Neural progenitor cell (in vitro differentiated cells): Measurements from ENCODE around the gene TIAM2. TPM values are rescaled to one million over a fixed set of nuclear protein-coding genes. Genes with fewer than 3 reads are reported as not detected.

ENCODE experiments used
- DNase-seq: peaks from one replicate; pipeline ENCODE4 v3.0.0-alpha.2; 2016; ENCODE audit warnings: low spot score
- H2AFZ ChIP-seq: fragments of 200-600 bp; sonication (generic); replicated peaks from 2 replicates; pipeline ENCODE4 v1.6.1; 2016; ENCODE audit warnings: antibody characterized with exemption
- H3F3A ChIP-seq: fragments of 200-600 bp; sonication (generic); 2 replicates; pipeline ENCODE4 v1.6.1; 2016; ENCODE audit warnings: antibody characterized with exemption, low read depth
- H3K27ac ChIP-seq: fragments of 200-600 bp; sonication (generic); 2 replicates; pipeline ENCODE4 v1.5.1; 2016; ENCODE audit warnings: mild to moderate bottlenecking
- H3K27me3 ChIP-seq: fragments of 200-600 bp; sonication (generic); 2 replicates; pipeline ENCODE4 v1.6.1; 2016; ENCODE audit warnings: mild to moderate bottlenecking, moderate library complexity
- H3K36me3 ChIP-seq: fragments of 200-600 bp; sonication (generic); 2 replicates; pipeline ENCODE4 v1.5.1; 2016
- H3K4me1 ChIP-seq: fragments of 200-600 bp; sonication (generic); 2 replicates; pipeline ENCODE4 v1.6.1; 2016; ENCODE audit warnings: mixed run types
- H3K4me2 ChIP-seq: fragments of 200-600 bp; sonication (generic); 2 replicates; pipeline ENCODE4 v1.6.1; 2016
- H3K4me3 ChIP-seq: fragments of 200-600 bp; sonication (generic); 2 replicates; pipeline ENCODE4 v1.5.1; 2016
- H3K79me2 ChIP-seq: fragments of 200-600 bp; sonication (generic); 2 replicates; pipeline ENCODE4 v1.6.1; 2016; ENCODE audit warnings: low read depth
- H3K9ac ChIP-seq: fragments of 200-600 bp; sonication (generic); 2 replicates; pipeline ENCODE4 v1.6.1; 2016
- H3K9me3 ChIP-seq: fragments of 200-600 bp; sonication (generic); 2 replicates; pipeline ENCODE4 v1.5.1; 2016; ENCODE audit warnings: low read depth
- H4K20me1 ChIP-seq: fragments of 200-600 bp; sonication (generic); 2 replicates; pipeline ENCODE4 v1.6.1; 2016; ENCODE audit warnings: low read depth
- H3K27ac Mint-ChIP-seq: 3 replicates; pipeline ENCODE4 v1.8.0; 2021; ENCODE audit warnings: mixed read lengths
- H3K27me3 Mint-ChIP-seq: 2 replicates; pipeline ENCODE4 v1.8.0; 2022; ENCODE audit warnings: low read depth, mild to moderate bottlenecking, inconsistent platforms, moderate library complexity, mixed read lengths; ENCODE audit not compliant: insufficient read depth
- H3K36me3 Mint-ChIP-seq: 3 replicates; pipeline ENCODE4 v1.8.0; 2021; ENCODE audit warnings: mixed read lengths
- H3K4me1 Mint-ChIP-seq: 3 replicates; pipeline ENCODE4 v1.8.0; 2021; ENCODE audit warnings: mixed read lengths
- H3K4me3 Mint-ChIP-seq: 3 replicates; pipeline ENCODE4 v1.8.0; 2021; ENCODE audit warnings: mild to moderate bottlenecking, moderate library complexity, mixed read lengths
- H3K9me3 Mint-ChIP-seq: 3 replicates; pipeline ENCODE4 v1.8.0; 2020; ENCODE audit warnings: mixed read lengths
- EZH2 ChIP-seq: fragments of 200-600 bp; sonication (generic); IDR thresholded peaks from 2 replicates; pipeline ENCODE4 v1.6.1; 2017; ENCODE audit warnings: antibody characterized with exemption, mild to moderate bottlenecking, moderate library complexity
- EZH2phosphoT487 ChIP-seq: fragments of 200-600 bp; sonication (generic); IDR thresholded peaks from 2 replicates; pipeline ENCODE4 v1.6.1; 2017; ENCODE audit warnings: antibody characterized with exemption
- total RNA-seq: library from RNA; depleted of rRNA; stranded (reverse); fragments of >200 nt; gene quantifications from 2 replicates; pipeline ENCODE4 v1.2.3, GENCODE V29; 2015; ENCODE audit warnings: low replicate concordance
- TF ChIP-seq, protein P1 (sequence below): fragments of 200-600 bp; sonication (generic); IDR thresholded peaks from 2 replicates; pipeline ENCODE4 v1.5.1; 2017; ENCODE audit warnings: antibody characterized with exemption, mild to moderate bottlenecking

The TIAM2 gene
- total RNA-seq, 1 donor from 2014 or later = 22.8 TPM

DNA sequence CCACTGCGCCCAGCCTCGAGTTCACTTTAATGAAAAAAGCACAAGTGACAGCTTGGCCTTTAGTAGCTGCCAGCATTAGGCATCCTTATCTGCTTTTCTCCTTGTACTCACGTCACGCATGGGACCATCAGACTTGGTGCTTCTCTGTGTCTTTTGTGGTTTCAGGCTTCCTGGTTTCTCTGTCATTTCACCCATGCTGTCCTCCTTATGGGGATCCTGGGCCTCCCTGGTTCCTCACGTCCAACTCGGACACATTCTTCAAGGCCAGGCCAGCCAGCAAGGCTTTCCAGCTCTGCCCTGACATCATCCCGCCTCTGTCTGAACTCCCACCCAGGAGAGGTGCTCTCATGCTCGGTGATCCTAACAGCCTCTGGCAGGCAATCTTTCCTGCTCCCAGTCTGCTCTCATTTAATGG lies 83.2 kb downstream of the TIAM2 start:
- Histone ChIP-seq H3K4me2 (no peak overlapping the region), H3K27me3 (no peaks in the 10 kb centered on the region), H3K36me3 (no peaks in the 10 kb centered on the region), H3F3A (peaks cover 11% of the 10 kb centered on the region), H3K9ac (no peak overlapping the region), H3K9me3 (no peaks in the 10 kb centered on the region), H2AFZ (no peak overlapping the region), H3K27ac (no peak overlapping the region), H3K79me2 (no peaks in the 10 kb centered on the region), H3K4me3 (no peak overlapping the region), H4K20me1 (no peaks in the 10 kb centered on the region), H3K4me1 (peaks cover 10% of the 10 kb centered on the region)
- no peak overlapping the region for H3K4me3 Mint-ChIP-seq
- no peaks in the 10 kb centered on the region for H3K9me3 Mint-ChIP-seq
- peak overlapping the region; percentile 65 for H3K27ac Mint-ChIP-seq
- no peak for DNase-seq
- H3K4me1 Mint-ChIP-seq = peaks cover 18% of the 10 kb centered on the region
- TF ChIP-seq EZH2phosphoT487 (no peak), EZH2 (no peak)
- TF ChIP-seq, protein P1, sequence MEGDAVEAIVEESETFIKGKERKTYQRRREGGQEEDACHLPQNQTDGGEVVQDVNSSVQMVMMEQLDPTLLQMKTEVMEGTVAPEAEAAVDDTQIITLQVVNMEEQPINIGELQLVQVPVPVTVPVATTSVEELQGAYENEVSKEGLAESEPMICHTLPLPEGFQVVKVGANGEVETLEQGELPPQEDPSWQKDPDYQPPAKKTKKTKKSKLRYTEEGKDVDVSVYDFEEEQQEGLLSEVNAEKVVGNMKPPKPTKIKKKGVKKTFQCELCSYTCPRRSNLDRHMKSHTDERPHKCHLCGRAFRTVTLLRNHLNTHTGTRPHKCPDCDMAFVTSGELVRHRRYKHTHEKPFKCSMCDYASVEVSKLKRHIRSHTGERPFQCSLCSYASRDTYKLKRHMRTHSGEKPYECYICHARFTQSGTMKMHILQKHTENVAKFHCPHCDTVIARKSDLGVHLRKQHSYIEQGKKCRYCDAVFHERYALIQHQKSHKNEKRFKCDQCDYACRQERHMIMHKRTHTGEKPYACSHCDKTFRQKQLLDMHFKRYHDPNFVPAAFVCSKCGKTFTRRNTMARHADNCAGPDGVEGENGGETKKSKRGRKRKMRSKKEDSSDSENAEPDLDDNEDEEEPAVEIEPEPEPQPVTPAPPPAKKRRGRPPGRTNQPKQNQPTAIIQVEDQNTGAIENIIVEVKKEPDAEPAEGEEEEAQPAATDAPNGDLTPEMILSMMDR = no peak
- H3K36me3 Mint-ChIP-seq = peaks cover 2% of the 10 kb centered on the region
- peaks cover 3% of the 10 kb centered on the region for H3K27me3 Mint-ChIP-seq

DNA sequence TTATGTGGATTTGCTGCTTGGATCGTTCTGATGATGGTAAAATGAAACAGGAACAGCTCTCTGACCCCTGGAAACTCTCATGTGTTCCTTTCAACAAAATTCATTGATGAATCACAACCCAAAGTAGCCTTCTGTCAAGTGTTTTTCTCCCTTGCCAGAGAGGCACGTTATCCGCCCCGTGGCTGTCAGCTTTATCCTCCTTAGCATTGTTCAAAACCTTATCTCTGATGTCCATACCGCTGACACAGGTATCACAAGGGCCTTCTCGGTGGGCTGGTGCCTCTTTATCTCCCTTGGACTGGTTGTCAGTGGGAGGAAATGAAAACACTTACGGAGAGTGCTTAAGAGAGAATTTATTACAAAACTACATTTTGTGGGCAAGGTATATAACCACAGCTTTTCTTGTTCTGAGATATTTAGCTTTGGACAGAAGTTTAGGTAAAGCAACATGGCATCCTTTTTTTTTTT lies 84.9 kb downstream of the TIAM2 start:
- no peak overlapping the region for H2AFZ ChIP-seq
- no peaks in the 10 kb centered on the region for H3K79me2 ChIP-seq
- H3K9ac ChIP-seq = no peak overlapping the region
- H4K20me1 ChIP-seq = no peaks in the 10 kb centered on the region
- H3K36me3 ChIP-seq = no peaks in the 10 kb centered on the region
- H3K4me1 Mint-ChIP-seq = peaks cover 20% of the 10 kb centered on the region
- no peak overlapping the region for H3K27ac Mint-ChIP-seq
- H3K4me1 ChIP-seq = peaks cover 20% of the 10 kb centered on the region
- DNase-seq = no peak
- peaks cover 3% of the 10 kb centered on the region for H3K27me3 Mint-ChIP-seq
- no peaks in the 10 kb centered on the region for H3K36me3 Mint-ChIP-seq
- TF ChIP-seq, protein P1 = no peak
- no peak for TF ChIP-seq EZH2phosphoT487
- no peak for TF ChIP-seq EZH2
- no peak overlapping the region for H3K4me3 Mint-ChIP-seq
- no peaks in the 10 kb centered on the region for H3K9me3 Mint-ChIP-seq
- H3K27me3 ChIP-seq = no peaks in the 10 kb centered on the region
- H3K4me2 ChIP-seq = no peak overlapping the region
- peaks cover 11% of the 10 kb centered on the region for H3F3A ChIP-seq
- H3K4me3 ChIP-seq = no peak overlapping the region
- no peaks in the 10 kb centered on the region for H3K9me3 ChIP-seq
- H3K27ac ChIP-seq = no peak overlapping the region

DNA sequence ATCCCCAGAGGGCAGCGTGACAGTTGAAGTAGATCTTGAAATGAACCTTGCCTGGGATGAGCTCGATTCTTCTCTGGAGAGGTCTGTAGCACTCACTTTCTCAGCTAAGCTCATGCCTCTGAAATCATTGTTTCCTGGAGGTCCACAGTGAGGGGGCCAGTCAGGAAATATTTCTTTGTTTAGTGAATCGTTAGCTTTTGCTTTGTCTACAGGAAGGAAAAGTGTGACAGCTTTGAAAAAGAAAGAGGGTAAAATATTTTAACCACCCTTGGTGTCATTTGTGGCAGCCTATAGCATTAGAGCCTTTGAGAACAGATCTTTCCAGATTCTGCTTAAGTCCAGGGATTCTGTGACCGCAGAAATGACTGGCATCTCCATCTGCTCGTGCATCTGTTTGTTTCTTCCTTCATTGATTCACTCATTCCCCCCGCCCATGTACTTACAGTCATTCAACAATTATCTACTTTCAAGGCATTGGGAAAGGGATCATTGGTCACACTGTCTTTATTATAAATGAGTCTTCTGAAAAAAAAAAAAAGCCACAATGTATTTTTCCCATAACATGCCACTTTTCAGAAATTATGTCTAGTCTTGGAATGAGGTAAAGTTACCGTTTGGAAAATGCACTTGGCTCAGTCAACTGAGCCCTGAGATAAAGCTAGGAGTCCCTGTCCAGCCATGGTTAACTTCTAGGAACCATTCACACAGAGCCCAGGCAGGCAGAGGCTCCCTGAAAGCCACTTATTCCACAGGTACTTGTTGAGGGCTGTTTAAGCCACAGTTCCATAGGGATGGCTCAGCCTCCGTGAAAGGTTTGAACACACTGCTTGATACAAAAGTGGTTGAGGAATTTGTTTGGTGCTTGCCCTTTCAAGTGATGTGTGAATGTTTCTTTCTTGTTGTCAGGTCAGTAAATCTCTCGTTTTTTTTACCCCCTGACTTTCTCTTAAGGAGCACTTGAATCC lies 86.0 kb downstream of the TIAM2 start:
- Mint-ChIP-seq H3K36me3 (no peaks in the 10 kb centered on the region), H3K27ac (no peak overlapping the region), H3K4me3 (no peak overlapping the region), H3K9me3 (no peaks in the 10 kb centered on the region), H3K27me3 (peaks cover 3% of the 10 kb centered on the region), H3K4me1 (peaks cover 20% of the 10 kb centered on the region)
- peaks cover 24% of the 10 kb centered on the region for H3K4me1 ChIP-seq
- H3K36me3 ChIP-seq = no peaks in the 10 kb centered on the region
- TF ChIP-seq, protein P1 = no peak
- no peak for TF ChIP-seq EZH2
- H3K27me3 ChIP-seq = no peaks in the 10 kb centered on the region
- H4K20me1 ChIP-seq = no peaks in the 10 kb centered on the region
- peaks cover 11% of the 10 kb centered on the region for H3F3A ChIP-seq
- DNase-seq = peak; percentile 32
- peak overlapping the region; percentile 16 for H3K27ac ChIP-seq
- no peak overlapping the region for H3K4me2 ChIP-seq
- H3K79me2 ChIP-seq = no peaks in the 10 kb centered on the region
- no peak overlapping the region for H3K4me3 ChIP-seq
- H3K9ac ChIP-seq = no peak overlapping the region
- H2AFZ ChIP-seq = no peak overlapping the region
- no peaks in the 10 kb centered on the region for H3K9me3 ChIP-seq
